Activated CD8-positive, alpha-beta T cell treated with anti-CD3 and anti-CD28 coated beads for 36 hours (primary cell): ENCODE data around the gene SLC47A2. TPM values are rescaled to one million over a fixed set of nuclear protein-coding genes. Genes with fewer than 3 reads are reported as not detected.
A peak's percentile ranks its signal among the peaks of the same experiment; 100 is the strongest.

Experiments
- ATAC-seq: fragments of 200-7000 bp; cut with Tn5 transposase; one replicate; pipeline ENCODE4 v1.10.0; 2021; ENCODE audit warnings: mild to moderate bottlenecking, moderate library complexity
- CTCF ChIA-PET: fragments of 350-600 bp; sonication (Branson Sonifier 250); formaldehyde crosslinking; loops from one replicate; lab custom pipeline; 2021; ENCODE audit warnings: antibody characterized with exemption; lab: Charles Lee
- POLR2A ChIA-PET: fragments of 350-600 bp; sonication (Branson Sonifier 250); formaldehyde crosslinking; loops from one replicate; lab custom pipeline; 2021; ENCODE audit warnings: antibody characterized with exemption; lab: Charles Lee
- DNase-seq: peaks from one replicate; pipeline ENCODE4 v3.0.0-alpha.2; 2020
- H3K27ac Mint-ChIP-seq: one replicate; pipeline ENCODE4 v1.8.0; 2021; ENCODE audit warnings: mild to moderate bottlenecking, mixed read lengths
- H3K27me3 Mint-ChIP-seq: one replicate; pipeline ENCODE4 v1.8.0; 2021; ENCODE audit warnings: mixed read lengths
- H3K36me3 Mint-ChIP-seq: one replicate; pipeline ENCODE4 v1.8.0; 2021; ENCODE audit warnings: low read depth, mixed read lengths
- H3K4me1 Mint-ChIP-seq: one replicate; pipeline ENCODE4 v1.8.0; 2021; ENCODE audit warnings: low read depth, mixed read lengths
- H3K4me3 Mint-ChIP-seq: one replicate; pipeline ENCODE4 v1.8.0; 2021; ENCODE audit warnings: mild to moderate bottlenecking, moderate library complexity, mixed read lengths
- H3K9me3 Mint-ChIP-seq: one replicate; pipeline ENCODE4 v1.8.0; 2021; ENCODE audit warnings: mixed read lengths
- intact Hi-C: fragments of 100-400 bp; cut with micrococcal nuclease; formaldehyde crosslinking; loops from one replicate; pipeline ENCODE4 v1.10.0; 2022
- total RNA-seq, 2 experiments: library from RNA; stranded (reverse); gene quantifications; one replicate each; pipeline ENCODE4 v1.2.3, GENCODE V29; 2021
- TF ChIP-seq, protein P1 (sequence below): fragments of 200-600 bp; IDR thresholded peaks from one replicate; pipeline ENCODE4 v1.8.0; 2022; ENCODE audit warnings: antibody characterized with exemption, mild to moderate bottlenecking

Gene SLC47A2
- total RNA-seq, 2 experiments from 2014 or later = not detected

GRCh38 chr17:19755821-19756510 is 39.6 kb upstream of the SLC47A2 start:
- Mint-ChIP-seq H3K27ac (no peak overlapping the region), H3K4me3 (no peak overlapping the region), H3K27me3 (peaks cover 16% of the 10 kb centered on the region), H3K4me1 (peaks cover 17% of the 10 kb centered on the region), H3K9me3 (no peaks in the 10 kb centered on the region), H3K36me3 (no peaks in the 10 kb centered on the region)
- ATAC-seq (peak; percentile 45), DNase-seq (peak; percentile 35)
- intact Hi-C loops = no loop called here
- POLR2A ChIA-PET = no interaction called here
- TF ChIP-seq, protein P1, sequence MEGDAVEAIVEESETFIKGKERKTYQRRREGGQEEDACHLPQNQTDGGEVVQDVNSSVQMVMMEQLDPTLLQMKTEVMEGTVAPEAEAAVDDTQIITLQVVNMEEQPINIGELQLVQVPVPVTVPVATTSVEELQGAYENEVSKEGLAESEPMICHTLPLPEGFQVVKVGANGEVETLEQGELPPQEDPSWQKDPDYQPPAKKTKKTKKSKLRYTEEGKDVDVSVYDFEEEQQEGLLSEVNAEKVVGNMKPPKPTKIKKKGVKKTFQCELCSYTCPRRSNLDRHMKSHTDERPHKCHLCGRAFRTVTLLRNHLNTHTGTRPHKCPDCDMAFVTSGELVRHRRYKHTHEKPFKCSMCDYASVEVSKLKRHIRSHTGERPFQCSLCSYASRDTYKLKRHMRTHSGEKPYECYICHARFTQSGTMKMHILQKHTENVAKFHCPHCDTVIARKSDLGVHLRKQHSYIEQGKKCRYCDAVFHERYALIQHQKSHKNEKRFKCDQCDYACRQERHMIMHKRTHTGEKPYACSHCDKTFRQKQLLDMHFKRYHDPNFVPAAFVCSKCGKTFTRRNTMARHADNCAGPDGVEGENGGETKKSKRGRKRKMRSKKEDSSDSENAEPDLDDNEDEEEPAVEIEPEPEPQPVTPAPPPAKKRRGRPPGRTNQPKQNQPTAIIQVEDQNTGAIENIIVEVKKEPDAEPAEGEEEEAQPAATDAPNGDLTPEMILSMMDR = no peak
- CTCF ChIA-PET = interaction anchor here (1.1 to 5.8 kb wide), 3 partner anchors 8 to 11 kb away, joined by 3 to 36 read pairs (median 3); no protein-coding TSS in a partner anchor

DNA sequence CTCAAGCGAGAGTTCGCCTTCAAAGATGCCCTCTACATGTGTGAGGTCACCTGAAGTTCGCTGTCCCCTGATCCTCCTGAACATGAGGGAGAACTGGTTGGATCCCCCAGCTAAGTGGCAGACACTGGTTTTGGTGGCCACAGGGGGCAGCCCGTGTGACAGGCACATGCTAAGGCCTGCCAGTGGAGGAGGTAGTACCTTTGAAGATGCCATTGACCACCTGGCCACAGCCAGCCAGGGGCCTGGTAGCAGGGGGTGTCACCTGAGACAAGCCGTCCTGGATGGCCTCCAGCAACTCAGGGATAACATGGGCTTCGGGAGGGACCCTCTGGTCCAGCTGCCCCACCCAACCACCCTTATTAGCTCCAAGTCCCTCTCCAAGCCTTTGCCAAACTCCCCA is 39.0 kb upstream of the SLC47A2 start:
- TF ChIP-seq, protein P1 = no peak
- no peak for ATAC-seq

DNA sequence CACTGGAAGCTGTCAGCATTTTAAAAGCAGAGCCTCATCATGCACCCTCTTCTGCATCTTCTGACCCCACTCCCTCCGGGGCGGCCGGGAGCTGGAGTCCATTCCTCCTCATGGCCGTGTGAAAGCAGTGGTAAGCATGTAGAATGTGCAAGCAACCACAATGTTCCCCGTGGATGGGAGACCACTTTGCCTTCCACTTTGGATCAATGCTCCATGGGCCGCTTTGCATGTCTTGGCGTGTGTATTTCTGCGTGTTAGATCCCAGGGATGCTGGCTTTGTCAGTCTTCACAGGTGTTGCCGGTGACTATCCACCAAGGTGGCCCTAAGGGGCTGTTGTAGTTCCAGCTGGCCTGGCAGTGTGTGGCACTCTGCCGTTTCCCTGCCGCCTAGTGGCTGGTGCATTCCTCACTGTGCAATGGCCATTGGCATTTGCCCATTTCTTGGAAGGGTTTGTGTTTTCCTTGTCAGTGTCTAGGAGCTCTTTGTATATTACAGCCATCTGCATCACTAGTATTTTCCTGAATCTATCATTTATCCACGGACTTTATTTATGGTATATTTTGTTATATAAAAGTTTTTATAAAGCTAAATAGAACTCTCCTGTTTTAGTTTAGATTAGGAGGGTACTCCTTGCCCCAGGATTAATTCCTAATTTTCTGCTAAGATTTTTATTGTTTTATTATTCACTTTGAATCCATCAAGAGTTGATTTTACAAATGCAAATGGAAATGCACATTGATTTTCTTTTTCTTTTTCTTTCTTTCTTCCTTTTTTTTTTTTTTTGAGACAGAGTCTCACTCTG is 37.5 kb upstream of the SLC47A2 start:
- DNase-seq (no peak), ATAC-seq (no peak)
- no peaks in the 10 kb centered on the region for H3K9me3 Mint-ChIP-seq
- POLR2A ChIA-PET = interaction anchor here (0.6 kb wide), 1 partner anchor 14 kb away, joined by 4 read pairs; no protein-coding TSS in a partner anchor
- no peak overlapping the region for H3K4me3 Mint-ChIP-seq
- intact Hi-C loops = no loop called here
- no peak overlapping the region for H3K27ac Mint-ChIP-seq
- H3K36me3 Mint-ChIP-seq = no peaks in the 10 kb centered on the region
- peaks cover 16% of the 10 kb centered on the region for H3K27me3 Mint-ChIP-seq
- CTCF ChIA-PET = interaction anchor here (1.1 to 5.8 kb wide), 3 partner anchors 9 to 12 kb away, joined by 4 to 36 read pairs (median 9); no protein-coding TSS in a partner anchor
- TF ChIP-seq, protein P1 = no peak
- H3K4me1 Mint-ChIP-seq = peaks cover 17% of the 10 kb centered on the region

More for the DNA sequence above, 39.0 kb upstream of the SLC47A2 start:
- no peak overlapping the region for H3K4me3 Mint-ChIP-seq
- no peak overlapping the region for H3K27ac Mint-ChIP-seq
- peaks cover 17% of the 10 kb centered on the region for H3K4me1 Mint-ChIP-seq
- intact Hi-C loops = no loop called here
- H3K9me3 Mint-ChIP-seq = no peaks in the 10 kb centered on the region
- peaks cover 19% of the 10 kb centered on the region for H3K27me3 Mint-ChIP-seq
- POLR2A ChIA-PET = no interaction called here
- CTCF ChIA-PET = interaction anchor here (1.3 to 5.8 kb wide), 2 partner anchors 9 to 11 kb away, joined by 3 to 36 read pairs; no protein-coding TSS in a partner anchor
- DNase-seq = no peak
- no peaks in the 10 kb centered on the region for H3K36me3 Mint-ChIP-seq

- H3K4me3 Mint-ChIP-seq = no peak overlapping the region
- H3K4me1 Mint-ChIP-seq = peaks cover 17% of the 10 kb centered on the region
- ATAC-seq (no peak), DNase-seq (no peak)
- H3K9me3 Mint-ChIP-seq = no peaks in the 10 kb centered on the region
- CTCF ChIA-PET = interaction anchor here (1.7 to 5.8 kb wide), 2 partner anchors 8 to 13 kb away, joined by 9 to 36 read pairs; no protein-coding TSS in a partner anchor
- TF ChIP-seq, protein P1 = no peak
- no peaks in the 10 kb centered on the region for H3K36me3 Mint-ChIP-seq
- POLR2A ChIA-PET = interaction anchor here (0.6 kb wide), 1 partner anchor 13 kb away, joined by 4 read pairs; no protein-coding TSS in a partner anchor
- intact Hi-C loops = no loop called here
- peaks cover 16% of the 10 kb centered on the region for H3K27me3 Mint-ChIP-seq
- H3K27ac Mint-ChIP-seq = no peak overlapping the region
Measured at GRCh38 chr17:19753051-19753509, 36.7 kb upstream of the SLC47A2 start.
